HL-60 (cell line): ENCODE results near the gene SIGLEC11.

Source experiments
- DNase-seq, 2 experiments: peaks; one replicate each; pipeline ENCODE4 v3.0.0-alpha.2; 2010 to 2020; ENCODE audit warnings: low read depth in 1 of 2, low spot score in 1 of 2
- H3K27ac ChIP-seq: fragments of 250-450 bp; sonication (Bioruptor Pico); replicated peaks from 2 replicates; pipeline ENCODE4 v1.5.1; 2020; ENCODE audit warnings: mild to moderate bottlenecking, moderate library complexity
- H3K27me3 ChIP-seq: fragments of 250-450 bp; sonication (Bioruptor Pico); 2 replicates; pipeline ENCODE4 v1.5.1; 2021; ENCODE audit warnings: mild to moderate bottlenecking, moderate library complexity; ENCODE audit not compliant: insufficient read depth, poor library complexity, severe bottlenecking
- H3K4me3 ChIP-seq: replicated peaks from 2 replicates; pipeline ENCODE4 v1.5.1; 2011; ENCODE audit warnings: mild to moderate bottlenecking, control low read depth, low read length; ENCODE audit not compliant: insufficient read depth
- GABPA ChIP-seq: IDR thresholded peaks from 2 replicates; pipeline ENCODE4 v1.6.1; 2012; ENCODE audit warnings: low read depth
- POLR2AphosphoS5 ChIP-seq: IDR thresholded peaks from 2 replicates; pipeline ENCODE4 v1.6.1; 2012; ENCODE audit warnings: low read depth
- SPI1 ChIP-seq: IDR thresholded peaks from 2 replicates; pipeline ENCODE4 v1.6.1; 2012; ENCODE audit warnings: low read depth, mild to moderate bottlenecking, borderline replicate concordance
- TF ChIP-seq, protein P1 (sequence below): IDR thresholded peaks from one replicate; pipeline ENCODE4 v1.5.1; 2011; ENCODE audit warnings: low read length, control low read depth, inconsistent platforms; ENCODE audit not compliant: insufficient read depth
- TF ChIP-seq, protein P2 (sequence below): IDR thresholded peaks from 2 replicates; pipeline ENCODE4 v1.6.1; 2012; ENCODE audit warnings: low read depth; ENCODE audit not compliant: insufficient replicate concordance

The SIGLEC11 gene

DNA sequence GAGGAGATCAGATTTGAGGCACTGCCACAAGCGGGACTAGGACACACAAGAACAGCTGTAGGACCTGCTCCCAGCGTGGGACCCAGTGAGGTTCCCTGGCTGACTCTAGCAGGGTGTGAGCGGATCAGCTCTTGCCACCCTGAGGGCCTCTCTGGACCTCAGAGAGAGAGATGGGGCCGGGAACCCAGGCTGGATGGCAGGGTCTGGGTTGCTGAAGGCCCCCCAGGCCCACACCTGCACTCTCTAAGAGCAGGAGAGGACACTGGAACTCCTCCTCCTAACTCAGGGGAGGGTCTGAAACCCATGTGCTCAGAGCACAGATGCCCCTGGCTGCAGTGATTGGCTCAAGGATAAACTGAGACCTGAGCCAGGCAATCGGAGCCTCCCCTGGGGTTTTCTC, 50.8 kb downstream of the SIGLEC11 start:
- TF ChIP-seq GABPA, result no peak
- no peak for TF ChIP-seq POLR2AphosphoS5
- TF ChIP-seq, protein P1, sequence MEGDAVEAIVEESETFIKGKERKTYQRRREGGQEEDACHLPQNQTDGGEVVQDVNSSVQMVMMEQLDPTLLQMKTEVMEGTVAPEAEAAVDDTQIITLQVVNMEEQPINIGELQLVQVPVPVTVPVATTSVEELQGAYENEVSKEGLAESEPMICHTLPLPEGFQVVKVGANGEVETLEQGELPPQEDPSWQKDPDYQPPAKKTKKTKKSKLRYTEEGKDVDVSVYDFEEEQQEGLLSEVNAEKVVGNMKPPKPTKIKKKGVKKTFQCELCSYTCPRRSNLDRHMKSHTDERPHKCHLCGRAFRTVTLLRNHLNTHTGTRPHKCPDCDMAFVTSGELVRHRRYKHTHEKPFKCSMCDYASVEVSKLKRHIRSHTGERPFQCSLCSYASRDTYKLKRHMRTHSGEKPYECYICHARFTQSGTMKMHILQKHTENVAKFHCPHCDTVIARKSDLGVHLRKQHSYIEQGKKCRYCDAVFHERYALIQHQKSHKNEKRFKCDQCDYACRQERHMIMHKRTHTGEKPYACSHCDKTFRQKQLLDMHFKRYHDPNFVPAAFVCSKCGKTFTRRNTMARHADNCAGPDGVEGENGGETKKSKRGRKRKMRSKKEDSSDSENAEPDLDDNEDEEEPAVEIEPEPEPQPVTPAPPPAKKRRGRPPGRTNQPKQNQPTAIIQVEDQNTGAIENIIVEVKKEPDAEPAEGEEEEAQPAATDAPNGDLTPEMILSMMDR, result no peak
- TF ChIP-seq, protein P2, sequence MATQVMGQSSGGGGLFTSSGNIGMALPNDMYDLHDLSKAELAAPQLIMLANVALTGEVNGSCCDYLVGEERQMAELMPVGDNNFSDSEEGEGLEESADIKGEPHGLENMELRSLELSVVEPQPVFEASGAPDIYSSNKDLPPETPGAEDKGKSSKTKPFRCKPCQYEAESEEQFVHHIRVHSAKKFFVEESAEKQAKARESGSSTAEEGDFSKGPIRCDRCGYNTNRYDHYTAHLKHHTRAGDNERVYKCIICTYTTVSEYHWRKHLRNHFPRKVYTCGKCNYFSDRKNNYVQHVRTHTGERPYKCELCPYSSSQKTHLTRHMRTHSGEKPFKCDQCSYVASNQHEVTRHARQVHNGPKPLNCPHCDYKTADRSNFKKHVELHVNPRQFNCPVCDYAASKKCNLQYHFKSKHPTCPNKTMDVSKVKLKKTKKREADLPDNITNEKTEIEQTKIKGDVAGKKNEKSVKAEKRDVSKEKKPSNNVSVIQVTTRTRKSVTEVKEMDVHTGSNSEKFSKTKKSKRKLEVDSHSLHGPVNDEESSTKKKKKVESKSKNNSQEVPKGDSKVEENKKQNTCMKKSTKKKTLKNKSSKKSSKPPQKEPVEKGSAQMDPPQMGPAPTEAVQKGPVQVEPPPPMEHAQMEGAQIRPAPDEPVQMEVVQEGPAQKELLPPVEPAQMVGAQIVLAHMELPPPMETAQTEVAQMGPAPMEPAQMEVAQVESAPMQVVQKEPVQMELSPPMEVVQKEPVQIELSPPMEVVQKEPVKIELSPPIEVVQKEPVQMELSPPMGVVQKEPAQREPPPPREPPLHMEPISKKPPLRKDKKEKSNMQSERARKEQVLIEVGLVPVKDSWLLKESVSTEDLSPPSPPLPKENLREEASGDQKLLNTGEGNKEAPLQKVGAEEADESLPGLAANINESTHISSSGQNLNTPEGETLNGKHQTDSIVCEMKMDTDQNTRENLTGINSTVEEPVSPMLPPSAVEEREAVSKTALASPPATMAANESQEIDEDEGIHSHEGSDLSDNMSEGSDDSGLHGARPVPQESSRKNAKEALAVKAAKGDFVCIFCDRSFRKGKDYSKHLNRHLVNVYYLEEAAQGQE, result no peak
- TF ChIP-seq SPI1, result no peak
- no peak overlapping the region for H3K27ac ChIP-seq
- no peak overlapping the region for H3K4me3 ChIP-seq
- no peak for DNase-seq
- H3K27me3 ChIP-seq, result no peaks in the 10 kb centered on the region

DNA sequence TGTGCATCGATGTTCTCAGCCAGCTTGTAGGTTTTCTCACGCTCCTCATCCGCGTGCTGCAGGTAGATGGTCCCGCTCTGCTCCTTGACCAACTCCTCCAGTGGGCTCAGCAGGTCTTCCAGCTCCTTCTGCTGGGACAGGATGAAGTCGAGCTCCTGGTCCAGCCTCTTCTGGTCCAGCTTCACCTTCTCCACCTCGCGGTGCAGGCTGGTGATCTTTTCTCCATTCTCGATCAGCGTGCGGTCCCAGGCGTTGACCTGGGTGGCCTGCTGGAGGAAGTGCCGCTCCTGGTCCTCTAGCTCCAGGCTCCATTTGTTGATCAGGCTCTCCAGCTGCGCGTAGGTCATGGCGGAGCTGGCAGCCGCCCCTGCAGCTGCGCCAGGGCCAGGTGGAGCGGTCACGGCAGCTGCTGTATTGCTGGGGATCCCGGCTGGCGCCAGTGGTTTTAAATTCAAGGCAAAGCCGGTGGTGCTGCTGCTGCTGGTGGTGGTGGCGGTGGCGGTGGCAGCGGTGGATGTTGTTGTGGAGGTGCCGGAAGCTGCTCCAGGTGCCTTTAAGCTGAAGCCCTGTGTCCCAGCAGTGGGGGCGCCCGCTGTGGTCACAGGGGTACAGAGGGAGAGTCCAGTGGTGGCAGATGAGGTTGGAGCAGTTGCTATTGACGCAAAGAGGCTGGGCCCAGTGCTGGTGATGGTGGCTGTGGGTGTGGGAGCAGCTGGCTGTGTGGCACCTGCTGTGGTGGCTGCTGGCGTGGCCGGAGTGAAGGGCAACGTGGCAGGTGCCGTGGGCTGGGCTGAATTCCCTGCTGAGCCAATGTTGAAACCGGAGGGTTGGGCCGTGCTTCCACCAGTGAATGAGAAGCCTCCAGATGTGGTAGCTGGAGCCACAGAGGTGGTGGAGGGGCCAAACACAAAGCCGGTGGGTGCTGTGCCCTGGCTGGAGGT, 52.2 kb downstream of the SIGLEC11 start:
- H3K27ac ChIP-seq, result no peak overlapping the region
- TF ChIP-seq POLR2AphosphoS5, result peak; percentile 50; the same call in 1 of the 2 replicates
- TF ChIP-seq, protein P2, result no peak
- no peak overlapping the region for H3K4me3 ChIP-seq
- DNase-seq, result no peak
- no peaks in the 10 kb centered on the region for H3K27me3 ChIP-seq

DNA sequence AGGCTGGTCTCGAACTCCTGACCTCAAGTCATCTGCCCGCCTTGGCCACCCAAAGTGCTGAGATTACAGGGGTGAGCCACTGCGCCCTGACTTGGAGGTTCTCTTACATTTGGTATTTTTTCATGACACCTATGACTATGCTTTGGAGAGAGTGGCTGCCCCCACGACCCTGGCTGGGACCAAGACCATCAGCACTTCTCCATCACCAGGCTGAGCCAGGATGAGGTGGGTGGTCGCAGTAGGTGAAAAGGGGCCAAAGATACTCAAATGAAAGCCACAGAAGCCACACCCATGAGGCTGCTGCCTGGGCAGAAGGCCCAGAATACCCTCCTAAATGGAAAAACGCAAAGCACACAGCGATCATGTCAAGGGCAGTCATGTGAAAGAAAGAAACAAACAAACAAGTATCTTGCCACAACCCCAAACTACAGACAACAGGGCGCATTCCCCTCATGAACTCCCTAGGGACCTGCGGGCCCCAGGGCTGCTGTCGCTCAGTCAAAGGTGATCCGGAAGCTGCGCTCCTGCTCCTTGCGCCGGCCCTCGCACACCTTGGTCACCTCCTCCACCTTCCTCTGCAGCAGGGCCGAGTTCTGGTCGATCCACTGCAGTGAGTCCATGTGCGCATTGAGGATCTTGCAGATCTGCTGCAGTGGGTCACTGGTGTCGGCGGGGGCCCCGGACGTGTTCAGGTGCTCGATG, 53.1 kb downstream of the SIGLEC11 start:
- Histone ChIP-seq H3K27ac (no peak overlapping the region), H3K4me3 (no peak overlapping the region)
- no peak for DNase-seq

More for the DNA sequence above, 53.1 kb downstream of the SIGLEC11 start:
- no peaks in the 10 kb centered on the region for H3K27me3 ChIP-seq
- TF ChIP-seq GABPA (no peak), POLR2AphosphoS5 (no peak), SPI1 (no peak)
- TF ChIP-seq, protein P1, result no peak
- TF ChIP-seq, protein P2, result no peak
